ENCODE results near the gene MBD5.

GRCh38 chr2:148046802-148047201 lies 25.9 kb downstream of the MBD5 start:
- no peak for TF ChIP-seq CTCF (IDR thresholded peaks at IDR 0.05)
- TF ChIP-seq POLR2A (IDR thresholded peaks at IDR 0.05) = no peak
- TF ChIP-seq EP300 (IDR thresholded peaks at IDR 0.05) = no peak
